Astrocyte (in vitro differentiated cells and primary cell): ENCODE measurements around the gene LPAR3.

ENCODE experiments used
- EZH2 ChIP-seq: IDR thresholded peaks from 2 replicates; pipeline ENCODE4 v1.6.1; 2012; ENCODE audit warnings: mild to moderate bottlenecking, low read length, inconsistent platforms; ENCODE audit not compliant: insufficient read depth
- TF ChIP-seq, protein P1 (sequence below): IDR thresholded peaks from 2 replicates; pipeline ENCODE4 v1.5.1; 2011; ENCODE audit warnings: low read depth, mild to moderate bottlenecking, inconsistent platforms, low read length, moderate library complexity; ENCODE audit not compliant: insufficient read depth

DNA sequence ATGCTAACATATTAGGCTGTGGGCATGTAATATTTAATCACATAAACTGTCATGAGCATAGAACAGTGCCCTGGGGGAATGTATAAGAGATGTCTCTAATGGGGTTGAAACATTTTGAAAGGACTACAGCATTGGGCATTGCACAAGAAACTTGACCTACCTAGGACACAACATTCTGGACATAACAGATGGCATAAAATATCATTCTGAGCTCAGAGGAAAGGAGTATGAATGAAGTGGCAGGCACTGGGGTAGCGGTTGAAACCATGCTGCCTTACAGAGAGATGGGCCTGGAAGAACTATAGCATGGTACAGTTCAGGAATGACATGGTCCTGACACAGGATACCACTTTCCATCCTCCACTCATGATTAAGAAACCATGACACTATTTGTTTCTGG is 69.0 kb downstream of the LPAR3 start:
- TF ChIP-seq EZH2 = no peak
- TF ChIP-seq, protein P1, sequence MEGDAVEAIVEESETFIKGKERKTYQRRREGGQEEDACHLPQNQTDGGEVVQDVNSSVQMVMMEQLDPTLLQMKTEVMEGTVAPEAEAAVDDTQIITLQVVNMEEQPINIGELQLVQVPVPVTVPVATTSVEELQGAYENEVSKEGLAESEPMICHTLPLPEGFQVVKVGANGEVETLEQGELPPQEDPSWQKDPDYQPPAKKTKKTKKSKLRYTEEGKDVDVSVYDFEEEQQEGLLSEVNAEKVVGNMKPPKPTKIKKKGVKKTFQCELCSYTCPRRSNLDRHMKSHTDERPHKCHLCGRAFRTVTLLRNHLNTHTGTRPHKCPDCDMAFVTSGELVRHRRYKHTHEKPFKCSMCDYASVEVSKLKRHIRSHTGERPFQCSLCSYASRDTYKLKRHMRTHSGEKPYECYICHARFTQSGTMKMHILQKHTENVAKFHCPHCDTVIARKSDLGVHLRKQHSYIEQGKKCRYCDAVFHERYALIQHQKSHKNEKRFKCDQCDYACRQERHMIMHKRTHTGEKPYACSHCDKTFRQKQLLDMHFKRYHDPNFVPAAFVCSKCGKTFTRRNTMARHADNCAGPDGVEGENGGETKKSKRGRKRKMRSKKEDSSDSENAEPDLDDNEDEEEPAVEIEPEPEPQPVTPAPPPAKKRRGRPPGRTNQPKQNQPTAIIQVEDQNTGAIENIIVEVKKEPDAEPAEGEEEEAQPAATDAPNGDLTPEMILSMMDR = no peak
